Neural cell (in vitro differentiated cells): ENCODE measurements around the gene UBE2O. TPM values are rescaled to one million over a fixed set of nuclear protein-coding genes. Genes with fewer than 3 reads are reported as not detected.

Experiments
- H2AFZ ChIP-seq: fragments of 200-600, 300-800 bp; sonication (generic), shearing (Covaris generic); 2 replicates; pipeline ENCODE4 v1.6.0; 2014; ENCODE audit warnings: low read depth, mild to moderate bottlenecking, antibody characterized with exemption, low read length, moderate library complexity
- H3F3A ChIP-seq: fragments of 200-600 bp; shearing (Covaris generic); 2 replicates; pipeline ENCODE4 v1.6.1; 2016; ENCODE audit warnings: mild to moderate bottlenecking, moderate library complexity, mixed read lengths, antibody characterized with exemption, low read length; ENCODE audit not compliant: insufficient read depth, poor library complexity, severe bottlenecking
- H3K27ac ChIP-seq: fragments of 200-600, 300-800 bp; sonication (generic), shearing (Covaris generic); 2 replicates; pipeline ENCODE4 v1.5.1; 2014; ENCODE audit warnings: mild to moderate bottlenecking, low read length, moderate library complexity
- H3K27me3 ChIP-seq: fragments of 300-800, 200-600 bp; sonication (generic), shearing (Covaris generic); 2 replicates; pipeline ENCODE4 v1.6.0; 2014; ENCODE audit warnings: mild to moderate bottlenecking, low read depth, low read length, moderate library complexity; ENCODE audit not compliant: insufficient read depth
- H3K36me3 ChIP-seq: fragments of 300-800, 200-600 bp; sonication (generic), shearing (Covaris generic); 2 replicates; pipeline ENCODE4 v1.5.1; 2014; ENCODE audit warnings: mild to moderate bottlenecking, antibody characterized with exemption, low read length, moderate library complexity; ENCODE audit not compliant: insufficient read depth
- H3K4me2 ChIP-seq: fragments of 300-800, 200-600 bp; sonication (generic), shearing (Covaris generic); 2 replicates; pipeline ENCODE4 v1.6.0; 2014; ENCODE audit warnings: mild to moderate bottlenecking, low read length
- H3K4me3 ChIP-seq: fragments of 300-800, 200-600 bp; sonication (generic), shearing (Covaris generic); 2 replicates; pipeline ENCODE4 v1.5.1; 2014; ENCODE audit warnings: mild to moderate bottlenecking, low read length, moderate library complexity
- H3K79me2 ChIP-seq: fragments of 200-600 bp; shearing (Covaris generic); replicated peaks from 2 replicates; pipeline ENCODE4 v1.6.0; 2014; ENCODE audit warnings: mild to moderate bottlenecking, low read length, moderate library complexity; ENCODE audit not compliant: insufficient read depth
- H3K9ac ChIP-seq: fragments of 300-800, 200-600 bp; sonication (generic), shearing (Covaris generic); 2 replicates; pipeline ENCODE4 v1.6.1; 2016; ENCODE audit warnings: mild to moderate bottlenecking, low read length, mixed read lengths
- H3K9me2 ChIP-seq: fragments of 200-600 bp; shearing (Covaris generic); 2 replicates; pipeline ENCODE4 v1.6.1; 2016; ENCODE audit warnings: mild to moderate bottlenecking, low read length, mixed read lengths; ENCODE audit not compliant: insufficient read depth
- H3K9me3 ChIP-seq: fragments of 200-600, 300-800 bp; sonication (generic), shearing (Covaris generic); 2 replicates; pipeline ENCODE4 v1.6.1; 2016; ENCODE audit warnings: mild to moderate bottlenecking, mixed run types, low read length, moderate library complexity, mixed read lengths
- H4K20me1 ChIP-seq: fragments of 200-600 bp; shearing (Covaris generic); 2 replicates; pipeline ENCODE4 v1.6.1; 2016; ENCODE audit warnings: mild to moderate bottlenecking, mixed run types; ENCODE audit not compliant: insufficient read depth
- CTCF ChIP-seq: fragments of 450-650 bp; IDR thresholded peaks from 2 replicates; pipeline ENCODE4 v1.5.1; 2014; ENCODE audit warnings: antibody characterized with exemption, mild to moderate bottlenecking, moderate library complexity; ENCODE audit not compliant: poor library complexity, severe bottlenecking
- EP300 ChIP-seq: fragments of 450-650 bp; conservative IDR thresholded peaks from 2 replicates; pipeline ENCODE4 v1.6.1; 2014; ENCODE audit warnings: antibody characterized with exemption, mild to moderate bottlenecking, moderate library complexity; ENCODE audit not compliant: poor library complexity, severe bottlenecking
- EZH2 ChIP-seq: fragments of 200-600, 300-800 bp; shearing (Covaris generic), sonication (generic); IDR thresholded peaks from 2 replicates; pipeline ENCODE4 v1.6.1; 2014; ENCODE audit warnings: antibody characterized with exemption, low read length, borderline replicate concordance, mild to moderate bottlenecking; ENCODE audit not compliant: insufficient read depth, poor library complexity, severe bottlenecking
- MXI1 ChIP-seq: fragments of 450-650 bp; conservative IDR thresholded peaks from 2 replicates; pipeline ENCODE4 v1.6.1; 2014; ENCODE audit warnings: antibody characterized with exemption, mild to moderate bottlenecking; ENCODE audit not compliant: poor library complexity, severe bottlenecking
- POLR2AphosphoS5 ChIP-seq: IDR thresholded peaks from 2 replicates; pipeline ENCODE4 v1.6.1; 2012
- RAD21 ChIP-seq: fragments of 450-650 bp; conservative IDR thresholded peaks from 2 replicates; pipeline ENCODE4 v1.6.1; 2014; ENCODE audit warnings: antibody characterized with exemption, mild to moderate bottlenecking, moderate library complexity
- REST ChIP-seq: IDR thresholded peaks from 2 replicates; pipeline ENCODE4 v1.6.1; 2012; ENCODE audit warnings: borderline replicate concordance
- SMC3 ChIP-seq: fragments of 450-650 bp; conservative IDR thresholded peaks from 2 replicates; pipeline ENCODE4 v1.6.1; 2014; ENCODE audit warnings: antibody characterized with exemption, mild to moderate bottlenecking, moderate library complexity; ENCODE audit not compliant: poor library complexity
- TAF1 ChIP-seq: IDR thresholded peaks from 2 replicates; pipeline ENCODE4 v1.6.1; 2012; ENCODE audit warnings: low read depth
- polyA plus RNA-seq: library from polyadenylated mRNA; depleted of rRNA; stranded (reverse); fragments of >200 nt; gene quantifications from 2 replicates; pipeline ENCODE4 v1.2.3, GENCODE V29; 2014

UBE2O gene
- polyA plus RNA-seq, 1 donor from 2014 or later, result 28.0 TPM

GRCh38 chr17:76402711-76403110 is 50.2 kb downstream of the UBE2O start:
- Histone ChIP-seq H4K20me1 (no peaks in the 10 kb centered on the region), H3F3A (no peaks in the 10 kb centered on the region), H3K79me2 (peaks cover 3% of the 10 kb centered on the region), H3K36me3 (peaks cover 2% of the 10 kb centered on the region), H3K9me2 (no peaks in the 10 kb centered on the region), H2AFZ (no peak overlapping the region), H3K4me2 (no peak overlapping the region), H3K27ac (no peak overlapping the region), H3K9ac (no peak overlapping the region), H3K4me3 (no peak overlapping the region), H3K9me3 (no peaks in the 10 kb centered on the region), H3K27me3 (no peaks in the 10 kb centered on the region)
- TF ChIP-seq EZH2, result no peak
- no peak for TF ChIP-seq RAD21
- TF ChIP-seq POLR2AphosphoS5, result no peak
- no peak for TF ChIP-seq TAF1
- TF ChIP-seq CTCF, result no peak
- no peak for TF ChIP-seq SMC3
- no peak for TF ChIP-seq MXI1
- TF ChIP-seq REST, result no peak
- no peak for TF ChIP-seq EP300

- TF ChIP-seq MXI1 (no peak), SMC3 (no peak), EP300 (no peak), CTCF (no peak), EZH2 (no peak), RAD21 (no peak), REST (no peak), POLR2AphosphoS5 (no peak), TAF1 (no peak)
- Histone ChIP-seq H3K9me3 (no peaks in the 10 kb centered on the region), H3K27me3 (no peaks in the 10 kb centered on the region), H3K9ac (no peak overlapping the region), H3K4me2 (no peak overlapping the region), H3K4me3 (no peak overlapping the region), H3K9me2 (no peaks in the 10 kb centered on the region), H3K36me3 (peaks cover 6% of the 10 kb centered on the region), H3K79me2 (no peaks in the 10 kb centered on the region), H4K20me1 (no peaks in the 10 kb centered on the region), H2AFZ (no peak overlapping the region), H3F3A (no peaks in the 10 kb centered on the region), H3K27ac (no peak overlapping the region)
Measured at GRCh38 chr17:76399175-76400172, 53.5 kb downstream of the UBE2O start.
